GM18907 (cell line): Measurements from ENCODE around the gene PLEK2.
"Not testable (repeated sequence)": the region's sequence is repeated elsewhere in the genome, so short reads cannot be mapped to it uniquely, and the experiment has no call there.

Source experiments
- ATAC-seq: cut with Tn5 transposase; IDR thresholded peaks from one replicate; pipeline ENCODE4 v1.9.1; 2021; ENCODE audit warnings: mild to moderate bottlenecking, moderate library complexity; ENCODE audit not compliant: unreplicated experiment

The PLEK2 gene, protein sequence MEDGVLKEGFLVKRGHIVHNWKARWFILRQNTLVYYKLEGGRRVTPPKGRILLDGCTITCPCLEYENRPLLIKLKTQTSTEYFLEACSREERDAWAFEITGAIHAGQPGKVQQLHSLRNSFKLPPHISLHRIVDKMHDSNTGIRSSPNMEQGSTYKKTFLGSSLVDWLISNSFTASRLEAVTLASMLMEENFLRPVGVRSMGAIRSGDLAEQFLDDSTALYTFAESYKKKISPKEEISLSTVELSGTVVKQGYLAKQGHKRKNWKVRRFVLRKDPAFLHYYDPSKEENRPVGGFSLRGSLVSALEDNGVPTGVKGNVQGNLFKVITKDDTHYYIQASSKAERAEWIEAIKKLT

DNA sequence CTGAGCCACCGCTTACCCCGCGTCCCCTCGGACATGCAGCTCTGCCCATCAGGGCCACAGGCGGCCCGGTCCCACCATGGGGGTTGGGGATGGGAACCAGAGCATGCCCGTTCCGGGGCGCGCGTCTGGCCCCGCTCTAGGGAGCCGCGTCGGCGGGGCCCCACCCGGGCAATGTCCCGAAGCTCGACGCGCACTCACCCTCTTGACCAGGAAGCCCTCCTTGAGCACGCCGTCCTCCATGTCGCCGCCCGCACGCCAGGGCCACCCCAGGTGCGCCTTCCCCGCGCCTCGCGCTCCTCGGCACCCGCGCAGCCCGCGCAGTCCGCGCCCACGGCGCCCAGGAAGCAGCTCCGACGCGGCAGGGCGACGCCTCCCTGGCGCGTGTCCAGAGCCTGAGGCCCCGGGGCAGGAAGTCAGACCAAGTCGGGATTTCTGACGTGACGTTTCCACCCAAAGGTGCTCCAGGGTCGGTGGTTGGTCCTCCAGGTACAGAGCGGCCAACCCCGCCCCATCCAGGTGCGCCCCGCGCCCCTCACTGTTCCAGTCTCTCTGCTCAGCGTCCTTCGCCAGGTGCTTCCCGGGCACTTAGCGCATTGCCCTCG, at the start of gene PLEK2:
TSS of gene PLEK2 (minus strand) at position 346 of the 602 bp plus-strand sequence. CDS start at position 240, 106 bp downstream.
- ATAC-seq = no peak

DNA sequence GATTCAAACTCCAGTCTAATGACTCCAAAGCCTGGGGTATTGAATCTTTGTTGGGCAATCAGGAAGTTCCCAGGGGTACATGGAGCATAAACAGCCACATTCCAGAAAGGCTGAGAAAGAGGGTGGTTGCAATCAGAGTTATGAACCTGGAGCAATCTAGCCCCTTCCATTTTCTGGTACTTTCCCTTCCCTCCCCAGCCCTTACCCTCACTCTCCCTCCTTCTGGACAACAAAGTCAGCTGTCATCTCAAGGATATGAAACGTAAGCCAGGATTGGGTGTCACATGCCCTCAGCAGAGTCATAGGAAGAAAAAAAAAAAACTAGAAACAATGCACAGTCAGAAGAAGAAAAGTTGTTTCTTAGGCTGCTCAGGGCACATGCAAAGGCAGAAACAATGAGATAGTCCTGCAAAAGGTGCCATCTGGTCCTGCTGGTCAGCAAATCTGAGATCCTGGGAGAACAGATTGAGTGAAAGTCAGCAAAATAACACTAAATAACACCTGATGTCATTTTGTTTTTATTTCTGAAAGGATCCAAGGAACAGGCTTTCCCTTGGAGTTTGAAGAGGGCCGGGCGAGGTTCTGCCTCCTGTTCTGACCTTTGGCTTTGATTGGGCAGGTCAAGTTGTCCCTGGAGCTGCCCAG, 49.5 kb upstream of the PLEK2 start:
- no peak for ATAC-seq

DNA sequence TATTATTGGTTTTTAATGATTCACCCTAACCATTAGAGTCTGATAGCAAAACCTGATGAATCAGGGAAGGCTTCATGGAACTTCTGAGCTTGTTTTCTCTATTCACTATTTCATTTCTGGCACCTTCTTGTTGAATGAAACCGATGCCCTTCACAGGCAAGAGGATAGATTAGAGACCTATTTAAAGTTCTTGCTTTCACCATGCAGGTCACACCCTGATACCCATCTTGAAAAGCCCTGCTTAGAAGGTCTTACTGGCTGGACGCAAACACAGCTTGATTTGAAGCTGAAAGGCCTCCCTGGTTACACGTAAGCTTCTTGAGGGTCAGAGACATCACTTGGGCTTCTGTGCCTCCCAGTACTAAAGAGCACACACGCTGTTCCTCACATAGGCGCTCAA, 47.4 kb upstream of the PLEK2 start:
- ATAC-seq = no peak

DNA sequence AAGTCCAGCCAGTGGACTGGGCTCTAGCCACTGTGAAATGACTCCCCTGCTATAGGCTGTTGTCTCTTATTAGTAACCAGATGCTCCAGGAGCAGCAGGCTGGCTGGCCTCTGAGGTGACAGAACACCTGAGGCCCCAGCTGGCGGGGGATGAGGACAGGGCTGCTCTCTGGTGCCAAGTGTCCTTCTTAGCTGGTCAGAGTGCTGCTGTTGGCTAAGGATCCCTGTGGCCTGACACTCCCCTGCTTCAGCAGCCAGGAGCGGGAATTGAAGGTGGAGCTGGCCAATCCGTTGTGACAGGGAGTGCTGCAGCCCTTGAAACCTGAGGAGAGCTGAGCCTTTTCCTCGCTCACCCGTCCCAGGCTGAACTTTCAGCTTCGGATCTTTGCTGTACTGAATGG, 45.8 kb upstream of the PLEK2 start:
- ATAC-seq = no peak

DNA sequence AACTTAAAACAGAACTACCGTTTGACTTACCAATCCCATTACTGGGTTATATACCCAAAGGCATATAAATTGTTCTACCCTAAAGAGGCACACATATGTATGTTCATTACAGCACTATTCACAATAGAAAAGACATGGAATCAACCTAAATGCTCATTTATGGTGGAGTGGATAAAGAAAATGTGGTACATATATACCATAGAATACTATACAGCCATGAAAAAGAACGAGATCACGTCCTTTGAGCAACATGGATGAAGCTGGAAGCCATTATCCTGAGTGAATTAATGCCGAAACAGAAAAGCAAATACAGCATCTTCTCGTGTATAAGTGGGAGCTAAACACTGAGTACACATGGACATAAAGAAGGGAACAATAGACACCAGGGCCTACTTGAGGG, 44.8 kb upstream of the PLEK2 start:
- no peak for ATAC-seq

DNA sequence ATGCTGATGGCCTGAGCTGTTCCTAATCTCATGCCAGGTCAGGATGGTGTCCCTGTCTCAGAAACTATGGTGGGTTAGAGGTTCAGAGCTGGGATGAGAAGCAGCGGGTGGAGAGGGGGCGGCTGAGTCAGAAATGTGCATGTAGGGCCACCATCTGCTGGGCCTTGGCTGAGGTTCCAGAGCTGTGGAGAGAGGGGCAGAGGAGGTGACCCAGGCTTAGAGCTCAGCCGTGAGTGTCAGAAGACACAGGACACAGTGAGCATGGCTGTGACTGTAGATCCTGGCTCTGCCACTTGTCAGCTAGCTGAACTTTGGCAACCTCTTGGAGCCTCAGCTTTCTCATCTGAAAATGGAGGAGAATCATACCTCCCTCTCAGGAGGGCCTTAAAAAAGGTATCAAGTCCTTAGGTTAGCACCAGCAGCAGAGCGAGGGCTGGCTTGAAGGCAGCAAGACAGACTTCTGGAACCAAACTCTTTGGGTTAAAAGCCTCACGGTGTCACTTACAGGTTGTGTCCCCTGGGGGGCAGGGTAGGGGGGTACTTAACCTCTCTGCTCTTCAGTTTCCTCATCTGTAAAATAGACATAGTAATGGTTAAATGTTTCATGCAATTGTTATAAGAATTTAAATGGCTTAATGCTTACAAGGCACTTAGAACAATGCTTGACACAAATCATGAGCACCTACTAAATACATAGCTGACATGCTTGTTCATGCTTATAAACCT, 41.8 kb upstream of the PLEK2 start:
- no peak for ATAC-seq

DNA sequence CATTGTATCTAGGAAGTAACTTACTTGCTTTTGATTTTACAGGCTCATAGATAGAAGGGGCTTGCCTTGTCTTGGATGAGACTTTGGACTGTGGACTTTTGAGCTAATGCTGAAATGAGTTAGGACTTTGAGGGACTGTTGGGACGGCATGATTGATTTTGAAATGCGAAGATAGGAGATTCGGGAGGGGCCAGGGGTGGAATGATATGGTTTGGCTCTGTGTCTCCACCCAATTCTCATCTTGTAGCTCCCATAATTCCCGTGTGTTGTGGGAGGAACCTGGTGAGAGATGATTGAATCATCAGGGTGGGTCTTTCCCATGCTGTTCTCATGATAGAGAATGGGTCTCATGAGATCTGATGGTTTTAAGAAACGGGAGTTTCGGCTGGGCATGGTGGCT, 39.7 kb upstream of the PLEK2 start:
- not testable (repeated sequence) for ATAC-seq

DNA sequence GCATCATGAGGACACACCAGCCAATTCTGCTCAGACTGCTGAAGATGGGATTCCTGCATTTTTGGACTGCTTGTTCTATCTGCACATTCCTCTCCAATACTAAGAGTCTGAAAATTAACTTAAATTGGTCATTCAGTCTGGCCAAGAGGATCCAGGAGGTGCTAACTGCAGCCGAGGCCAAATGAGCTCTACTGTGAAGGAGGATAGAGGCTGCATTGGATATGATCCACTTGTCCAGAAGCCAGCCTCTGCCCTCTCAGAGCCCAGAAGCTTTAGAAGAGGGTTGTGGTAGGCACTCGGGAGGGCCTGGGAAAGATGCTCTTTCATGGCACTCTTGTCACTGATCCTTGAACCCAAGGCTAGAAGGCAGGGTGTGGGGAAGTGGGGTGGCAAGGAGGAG, 37.1 kb upstream of the PLEK2 start:
- ATAC-seq = no peak

DNA sequence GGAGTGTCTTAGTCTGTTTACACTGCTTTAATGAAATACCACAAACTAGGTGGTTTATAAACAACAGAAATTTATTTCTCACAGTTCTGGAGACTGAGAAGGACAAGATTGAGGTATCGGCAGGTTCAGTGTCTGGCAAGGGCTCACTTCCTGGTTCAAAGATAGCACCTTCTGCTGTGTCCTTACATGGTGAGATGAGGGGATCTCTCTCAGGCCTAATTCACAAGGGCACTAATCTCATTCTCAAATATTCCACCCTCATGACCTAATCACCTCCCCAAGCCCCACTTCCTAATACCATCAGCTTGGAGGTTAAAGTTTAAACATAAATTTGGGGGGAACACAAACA, 35.0 kb upstream of the PLEK2 start:
- no peak for ATAC-seq

DNA sequence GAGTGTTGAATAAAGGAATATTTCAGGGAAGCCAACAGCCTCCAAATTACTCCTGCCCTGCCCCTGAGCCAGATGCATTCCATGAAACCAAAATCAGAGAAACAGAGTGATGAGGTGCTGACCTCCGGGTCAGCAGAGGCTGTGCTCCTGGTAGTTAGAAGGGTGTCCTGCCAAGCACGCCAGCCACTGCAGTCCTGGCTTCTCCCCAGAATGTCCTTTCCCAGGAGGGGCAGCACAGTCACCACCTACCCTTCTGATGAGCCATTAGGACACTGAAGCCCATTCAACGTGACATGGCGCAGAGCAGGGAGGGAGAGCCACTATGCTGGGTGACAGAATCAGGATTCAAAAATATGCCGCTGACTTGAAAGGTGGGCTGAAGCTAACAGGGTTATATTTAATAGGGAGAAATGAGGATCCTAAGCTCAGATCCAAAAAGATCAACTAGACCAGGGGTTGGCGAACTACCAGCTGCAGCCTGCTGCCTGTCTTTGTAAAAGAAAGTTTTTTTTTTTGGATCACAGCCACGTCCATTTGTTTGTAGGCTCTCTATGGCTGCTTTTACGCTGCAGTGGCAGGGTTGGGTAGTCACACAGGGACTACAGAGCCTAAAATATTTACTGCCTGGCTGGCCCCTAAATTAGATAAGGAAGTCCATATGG, 34.5 kb upstream of the PLEK2 start:
- ATAC-seq = no peak

DNA sequence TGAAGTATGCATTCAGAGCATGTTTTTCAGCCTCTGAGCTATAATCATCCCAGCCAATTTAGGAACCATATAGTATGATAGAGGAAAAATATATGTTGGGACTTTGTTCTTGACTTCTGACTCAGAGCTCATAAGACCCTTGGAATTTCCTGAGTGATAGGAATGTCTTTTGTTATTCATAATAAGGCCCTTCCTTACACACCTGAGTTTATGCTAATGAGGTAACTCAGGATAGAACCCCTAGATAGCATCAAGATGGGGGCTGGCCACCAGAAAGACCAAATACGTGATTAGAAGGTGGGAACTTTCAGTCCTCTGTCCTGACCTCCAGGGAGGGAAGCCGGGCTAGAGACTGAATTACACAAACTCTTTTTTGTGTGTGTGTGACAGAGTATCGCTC, 32.4 kb upstream of the PLEK2 start:
- no peak for ATAC-seq

DNA sequence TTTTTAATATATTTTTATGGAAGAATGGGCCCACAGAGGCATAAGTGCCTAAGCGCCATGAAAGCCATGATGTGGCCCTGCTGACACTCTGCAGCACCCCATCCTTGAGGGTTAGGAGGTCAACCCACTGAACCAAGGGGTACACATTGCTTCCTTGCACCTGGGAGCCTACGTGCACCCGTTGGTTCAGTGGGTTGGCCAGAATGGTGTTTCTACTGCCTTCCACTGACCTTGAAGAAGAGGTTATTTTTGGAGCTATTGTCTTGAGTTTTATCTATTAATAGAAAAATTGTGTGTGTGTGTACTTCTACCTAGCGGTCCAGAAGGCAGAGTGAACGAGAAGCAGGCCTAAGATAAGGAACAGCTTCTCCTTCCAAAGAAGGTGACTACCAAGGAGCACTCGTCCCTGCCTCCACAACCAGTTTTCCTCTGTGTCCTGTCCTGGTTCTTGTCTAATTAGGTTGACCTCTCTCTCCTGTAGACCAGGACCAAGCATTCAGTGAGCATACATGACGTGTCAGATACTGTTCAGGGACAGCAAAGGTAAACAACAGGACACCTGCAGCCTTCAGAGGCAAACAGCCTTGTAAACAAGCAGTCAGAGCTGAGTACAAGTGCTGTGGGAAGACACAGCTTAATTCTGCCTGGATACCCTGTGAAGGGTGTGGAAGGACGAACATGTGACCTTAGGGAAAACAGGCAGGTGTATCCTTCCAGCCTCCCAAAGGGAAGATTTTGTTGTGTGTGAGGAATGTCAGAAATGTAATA, 30.4 kb upstream of the PLEK2 start:
- no peak for ATAC-seq

DNA sequence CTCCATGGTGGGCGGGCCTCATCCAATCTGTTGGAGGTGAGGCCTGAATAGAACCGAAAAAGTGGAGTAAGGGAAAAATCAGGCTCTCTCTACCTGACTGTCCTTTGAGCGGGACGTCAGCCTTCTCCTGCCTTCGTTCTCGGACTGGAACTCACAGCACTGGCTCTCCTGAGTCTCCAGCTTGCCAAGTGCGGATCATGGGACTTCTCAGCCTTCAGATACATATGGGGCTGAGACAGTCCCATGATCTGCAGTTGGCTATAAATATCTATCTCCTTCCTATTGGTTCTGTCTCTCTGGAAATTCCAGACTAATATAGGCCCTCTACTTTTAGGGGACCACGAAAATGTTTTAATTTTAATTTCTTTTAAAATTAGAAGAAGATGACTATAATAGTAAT, 29.7 kb upstream of the PLEK2 start:
- ATAC-seq = no peak

DNA sequence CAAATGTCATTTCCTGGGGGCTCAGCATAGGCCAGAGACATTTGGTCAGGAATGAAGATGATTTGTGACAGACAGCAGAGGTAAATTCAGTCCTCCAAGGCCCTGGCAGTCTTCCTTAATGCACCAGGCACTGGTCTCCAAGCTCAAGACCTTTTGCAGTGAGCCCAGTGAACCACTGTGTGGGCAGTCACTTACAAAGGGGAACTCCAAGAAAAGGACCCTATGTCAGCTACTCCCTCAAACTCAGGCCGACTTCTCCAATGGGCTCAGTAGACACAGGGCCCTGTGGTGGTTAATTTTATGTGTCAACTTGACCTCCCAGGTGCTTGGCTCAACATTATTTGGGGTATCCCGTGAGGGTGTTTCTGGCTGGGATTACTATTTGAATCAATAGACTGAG, 29.3 kb upstream of the PLEK2 start:
- ATAC-seq = no peak

DNA sequence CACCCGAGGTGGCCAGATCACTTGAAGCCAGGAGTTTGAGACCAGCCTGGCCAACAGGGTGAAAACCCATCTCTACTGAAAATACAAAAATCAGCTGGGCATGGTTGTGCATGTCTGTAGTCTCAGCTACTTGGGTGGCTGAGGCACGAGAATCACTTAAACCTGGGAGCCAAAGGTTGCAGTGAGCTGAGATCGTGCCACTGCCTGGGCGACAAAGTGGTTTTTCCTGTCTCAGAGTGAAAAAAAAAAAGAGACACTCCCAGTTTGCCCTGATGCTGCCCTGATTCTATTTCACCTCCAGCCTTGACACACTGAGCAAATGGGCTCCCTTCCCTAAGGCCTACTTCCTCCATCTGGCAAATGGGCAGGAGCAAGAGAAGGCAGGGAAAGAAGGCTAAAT, 28.5 kb upstream of the PLEK2 start:
- ATAC-seq = no peak

DNA sequence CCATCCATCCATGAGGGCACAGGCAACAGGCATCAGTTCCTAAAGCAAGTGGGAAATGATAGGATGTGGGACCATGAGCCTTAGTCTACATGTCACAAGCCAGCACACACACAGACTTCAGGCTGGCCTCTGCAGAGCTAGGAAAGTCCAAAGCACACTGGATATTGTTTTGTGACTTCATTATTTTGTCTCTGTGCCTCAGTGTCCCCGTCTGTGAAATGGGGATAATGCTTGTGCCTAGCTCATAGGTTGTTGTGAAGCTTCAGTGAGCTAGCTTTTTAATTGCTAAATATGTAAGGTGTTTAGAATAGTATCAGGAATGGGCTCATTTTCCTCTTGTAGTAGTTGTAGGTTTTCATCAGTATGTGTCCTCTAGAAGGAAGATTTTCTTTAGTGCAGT, 27.0 kb upstream of the PLEK2 start:
- ATAC-seq = no peak

DNA sequence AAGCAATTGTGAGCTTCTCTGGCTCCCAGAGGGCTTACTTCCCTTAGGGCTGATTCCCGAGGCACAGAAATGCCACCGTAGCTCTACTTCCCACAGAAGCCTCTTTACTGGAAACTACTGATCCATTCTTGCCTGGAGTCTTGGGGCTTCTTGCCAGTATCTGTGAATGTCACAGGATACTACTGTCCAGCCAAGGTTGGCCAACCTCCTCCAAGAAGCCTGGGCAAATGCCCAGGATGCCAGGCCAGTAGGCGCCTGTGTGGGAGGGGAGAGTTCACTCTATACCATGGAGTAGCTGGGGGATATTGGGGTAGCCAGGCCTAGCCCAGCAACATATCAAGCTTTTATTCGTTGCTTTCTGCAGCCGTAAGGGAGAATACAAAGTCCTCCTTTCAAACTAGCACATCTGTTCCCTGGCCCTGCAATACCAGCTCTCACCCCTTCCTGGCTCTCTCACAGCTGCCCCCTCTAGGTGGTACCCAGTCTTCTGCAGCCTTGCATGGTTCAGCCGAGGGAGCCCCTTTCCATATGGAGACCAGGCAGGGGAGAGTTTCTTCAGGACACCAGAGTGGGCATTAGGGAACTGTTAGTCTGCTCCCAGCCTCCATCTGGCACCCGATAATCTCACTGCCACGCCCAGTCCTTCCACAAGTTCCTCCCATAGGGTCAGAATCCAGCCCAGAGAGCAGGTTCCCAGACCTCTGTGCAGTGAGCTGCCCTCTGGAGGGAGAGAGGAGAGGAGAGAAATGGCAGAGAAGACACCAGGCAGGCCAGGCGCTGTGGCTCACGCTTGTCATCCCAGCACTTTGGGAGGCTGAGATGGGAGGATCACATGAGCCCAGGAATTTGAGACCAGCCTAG, 24.3 kb upstream of the PLEK2 start:
- no peak for ATAC-seq

DNA sequence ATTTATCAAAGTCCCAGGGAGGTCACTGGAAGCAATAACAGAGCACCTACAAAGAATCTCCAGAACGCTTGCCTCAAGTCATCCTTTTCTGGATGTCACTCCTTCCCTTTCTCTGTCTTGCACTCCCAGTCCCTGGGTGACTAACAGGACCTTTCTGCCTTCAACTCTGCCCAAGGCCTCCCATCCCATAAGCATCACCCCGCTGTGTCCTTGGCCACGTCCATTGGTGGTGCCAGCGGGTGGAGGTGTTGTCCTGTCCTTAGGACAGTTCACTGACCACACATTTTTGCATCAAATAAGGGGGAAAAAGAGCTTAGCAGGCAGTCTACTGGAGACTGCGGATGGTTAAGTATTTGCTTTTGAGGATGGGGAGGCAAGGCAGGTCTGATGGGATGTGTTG, 23.6 kb upstream of the PLEK2 start:
- no peak for ATAC-seq

DNA sequence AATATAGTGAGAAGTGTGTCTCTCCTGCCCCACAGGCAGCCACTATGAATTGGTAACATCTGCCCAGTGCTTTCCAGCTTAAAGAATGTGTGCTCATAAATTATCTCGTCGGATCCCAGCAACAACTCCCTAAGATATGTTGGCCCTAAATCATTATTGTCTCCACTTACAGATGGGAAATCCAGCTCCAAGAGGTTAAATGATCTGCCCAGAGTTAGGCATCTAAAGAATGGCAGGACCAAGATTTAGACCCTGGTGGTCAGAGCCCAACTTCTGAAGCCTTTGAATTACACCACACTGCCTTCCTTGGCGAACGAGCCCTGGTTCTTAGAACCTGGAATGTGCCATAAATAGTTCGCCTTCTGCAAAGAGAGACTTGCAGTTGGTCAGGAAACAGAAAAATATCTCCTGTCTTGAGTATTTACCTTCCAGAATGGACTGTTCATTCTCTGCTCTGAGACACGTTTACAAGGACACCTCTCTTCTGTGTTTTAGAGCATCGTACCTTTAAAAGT, 20.1 kb upstream of the PLEK2 start:
- ATAC-seq = no peak
